ENCODE data around the gene TMEM240.
"Not testable (repeated sequence)": the region's sequence is repeated elsewhere in the genome, so short reads cannot be mapped to it uniquely, and the experiment has no call there.

The TMEM240 gene

GRCh38 chr1:1517973-1518620 is 22.3 kb downstream of the TMEM240 start:
- H3K27ac ChIP-seq (ENCODE audit: poor library complexity, severe bottlenecking) = no peak overlapping the region
- H3K9me3 ChIP-seq (ENCODE audit: severe bottlenecking) = no peaks in the 10 kb centered on the region
- TF ChIP-seq, protein P1, sequence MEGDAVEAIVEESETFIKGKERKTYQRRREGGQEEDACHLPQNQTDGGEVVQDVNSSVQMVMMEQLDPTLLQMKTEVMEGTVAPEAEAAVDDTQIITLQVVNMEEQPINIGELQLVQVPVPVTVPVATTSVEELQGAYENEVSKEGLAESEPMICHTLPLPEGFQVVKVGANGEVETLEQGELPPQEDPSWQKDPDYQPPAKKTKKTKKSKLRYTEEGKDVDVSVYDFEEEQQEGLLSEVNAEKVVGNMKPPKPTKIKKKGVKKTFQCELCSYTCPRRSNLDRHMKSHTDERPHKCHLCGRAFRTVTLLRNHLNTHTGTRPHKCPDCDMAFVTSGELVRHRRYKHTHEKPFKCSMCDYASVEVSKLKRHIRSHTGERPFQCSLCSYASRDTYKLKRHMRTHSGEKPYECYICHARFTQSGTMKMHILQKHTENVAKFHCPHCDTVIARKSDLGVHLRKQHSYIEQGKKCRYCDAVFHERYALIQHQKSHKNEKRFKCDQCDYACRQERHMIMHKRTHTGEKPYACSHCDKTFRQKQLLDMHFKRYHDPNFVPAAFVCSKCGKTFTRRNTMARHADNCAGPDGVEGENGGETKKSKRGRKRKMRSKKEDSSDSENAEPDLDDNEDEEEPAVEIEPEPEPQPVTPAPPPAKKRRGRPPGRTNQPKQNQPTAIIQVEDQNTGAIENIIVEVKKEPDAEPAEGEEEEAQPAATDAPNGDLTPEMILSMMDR (IDR thresholded peaks at IDR 0.05; ENCODE audit: poor library complexity, severe bottlenecking) = no peak
- no peak for ATAC-seq (ENCODE audit: low read depth)
- no peak overlapping the region for H3K4me3 ChIP-seq (ENCODE audit: severe bottlenecking)
- peaks cover 48% of the 10 kb centered on the region for H3K36me3 ChIP-seq (ENCODE audit: low read depth)
- H3K27me3 ChIP-seq (ENCODE audit: insufficient read depth, poor library complexity, severe bottlenecking) = no peaks in the 10 kb centered on the region
- DNase-seq (ENCODE audit: low spot score) = no peak
- no peaks in the 10 kb centered on the region for H3K4me1 ChIP-seq (ENCODE audit: insufficient read depth, poor library complexity, severe bottlenecking)

- peaks cover 47% of the 10 kb centered on the region for H3K36me3 ChIP-seq (ENCODE audit: low read depth)
Observed at GRCh38 chr1:1516923-1517322, 23.5 kb downstream of the TMEM240 start.

DNA sequence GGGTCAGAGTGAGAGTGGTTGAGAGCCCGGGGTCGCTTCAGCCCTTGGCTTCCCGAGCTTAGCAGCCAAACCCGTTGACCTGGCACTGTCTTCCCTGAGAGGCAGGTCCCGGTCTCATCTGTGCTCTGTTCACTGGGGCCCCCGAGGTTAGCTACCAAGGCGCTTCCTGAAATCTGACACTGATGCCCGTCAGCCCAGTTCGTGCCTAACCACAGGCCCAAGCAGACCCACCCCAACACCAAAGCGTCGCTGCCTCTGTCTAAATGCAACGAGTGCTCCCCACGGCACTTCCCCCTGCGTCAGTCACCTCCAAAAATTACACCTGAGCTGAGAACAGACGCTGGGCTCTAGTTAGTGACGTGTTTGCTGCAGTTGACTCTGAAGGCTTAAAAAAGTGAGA is 26.0 kb downstream of the TMEM240 start:
- DNase-seq (ENCODE audit: low spot score); ATAC-seq (ENCODE audit: low read depth); H3K27me3 ChIP-seq (ENCODE audit: insufficient read depth, poor library complexity, severe bottlenecking); H3K27ac ChIP-seq (ENCODE audit: poor library complexity, severe bottlenecking); H3K4me1 ChIP-seq (ENCODE audit: insufficient read depth, poor library complexity, severe bottlenecking); H3K4me3 ChIP-seq (ENCODE audit: severe bottlenecking); H3K9me3 ChIP-seq (ENCODE audit: severe bottlenecking): not testable (repeated sequence)
- peaks cover 34% of the 10 kb centered on the region for H3K36me3 ChIP-seq (ENCODE audit: low read depth)

More at GRCh38 chr1:1516923-1517322, 23.5 kb downstream of the TMEM240 start:
- H3K4me3 ChIP-seq (ENCODE audit: severe bottlenecking); H3K4me1 ChIP-seq (ENCODE audit: insufficient read depth, poor library complexity, severe bottlenecking); ATAC-seq (ENCODE audit: low read depth); H3K9me3 ChIP-seq (ENCODE audit: severe bottlenecking); DNase-seq (ENCODE audit: low spot score); H3K27me3 ChIP-seq (ENCODE audit: insufficient read depth, poor library complexity, severe bottlenecking); H3K27ac ChIP-seq (ENCODE audit: poor library complexity, severe bottlenecking): not testable (repeated sequence)

GRCh38 chr1:1513675-1514074 is 26.7 kb downstream of the TMEM240 start:
- H3K27ac ChIP-seq (ENCODE audit: poor library complexity, severe bottlenecking) = peak overlapping the region; percentile 86
- not testable (repeated sequence) for ATAC-seq (ENCODE audit: low read depth); H3K27me3 ChIP-seq (ENCODE audit: insufficient read depth, poor library complexity, severe bottlenecking); DNase-seq (ENCODE audit: low spot score); H3K4me1 ChIP-seq (ENCODE audit: insufficient read depth, poor library complexity, severe bottlenecking); H3K9me3 ChIP-seq (ENCODE audit: severe bottlenecking); H3K4me3 ChIP-seq (ENCODE audit: severe bottlenecking)
- peaks cover 32% of the 10 kb centered on the region for H3K36me3 ChIP-seq (ENCODE audit: low read depth)

- peak overlapping the region; percentile 86 for H3K27ac ChIP-seq (ENCODE audit: poor library complexity, severe bottlenecking)
- H3K27me3 ChIP-seq (ENCODE audit: insufficient read depth, poor library complexity, severe bottlenecking); H3K4me1 ChIP-seq (ENCODE audit: insufficient read depth, poor library complexity, severe bottlenecking); H3K9me3 ChIP-seq (ENCODE audit: severe bottlenecking); DNase-seq (ENCODE audit: low spot score): not testable (repeated sequence)
- peaks cover 25% of the 10 kb centered on the region for H3K36me3 ChIP-seq (ENCODE audit: low read depth)
- peak; percentile 15; the same call in 2 of the 3 replicates for ATAC-seq (ENCODE audit: low read depth)
- H3K4me3 ChIP-seq (ENCODE audit: severe bottlenecking) = peak overlapping the region; percentile 89
Observed at GRCh38 chr1:1512425-1512824, 28.0 kb downstream of the TMEM240 start.

- ATAC-seq (ENCODE audit: low read depth) = peak; percentile 85
Observed at GRCh38 chr1:1511533-1512285, 28.7 kb downstream of the TMEM240 start, which contains the start of gene ATAD3A. ATAD3A (plus strand) TSS chr1:1512162; CDS start chr1:1512269, 107 bp downstream.

More at GRCh38 chr1:1511533-1512285, 28.7 kb downstream of the TMEM240 start, which contains the start of gene ATAD3A:
- Histone ChIP-seq H3K9me3 (ENCODE audit: severe bottlenecking) (no peaks in the 10 kb centered on the region), H3K4me3 (ENCODE audit: severe bottlenecking) (peak within 1 kb of the TSS; percentile 89), H3K27ac (ENCODE audit: poor library complexity, severe bottlenecking) (peak within 1 kb of the TSS; percentile 86), H3K27me3 (ENCODE audit: insufficient read depth, poor library complexity, severe bottlenecking) (no peaks in the 10 kb centered on the region), H3K36me3 (ENCODE audit: low read depth) (peaks cover 21% of the 10 kb centered on the region), H3K4me1 (ENCODE audit: insufficient read depth, poor library complexity, severe bottlenecking) (no peaks in the 10 kb centered on the region)
- TF ChIP-seq, protein P1 (IDR thresholded peaks at IDR 0.05; ENCODE audit: poor library complexity, severe bottlenecking) = no peak
- peak; percentile 98 for DNase-seq (ENCODE audit: low spot score)
